Hematopoietic multipotent progenitor cell treated with erythropoietin and hydrocortisone succinate and interleukin-3 and kit ligand, for 15 days (in vitro differentiated cells): ENCODE data around the gene TENM4.

Experiments used
- DNase-seq: peaks from one replicate; pipeline ENCODE4 v3.0.0-alpha.2; 2015; ENCODE audit warnings: low spot score

TENM4 gene

DNA sequence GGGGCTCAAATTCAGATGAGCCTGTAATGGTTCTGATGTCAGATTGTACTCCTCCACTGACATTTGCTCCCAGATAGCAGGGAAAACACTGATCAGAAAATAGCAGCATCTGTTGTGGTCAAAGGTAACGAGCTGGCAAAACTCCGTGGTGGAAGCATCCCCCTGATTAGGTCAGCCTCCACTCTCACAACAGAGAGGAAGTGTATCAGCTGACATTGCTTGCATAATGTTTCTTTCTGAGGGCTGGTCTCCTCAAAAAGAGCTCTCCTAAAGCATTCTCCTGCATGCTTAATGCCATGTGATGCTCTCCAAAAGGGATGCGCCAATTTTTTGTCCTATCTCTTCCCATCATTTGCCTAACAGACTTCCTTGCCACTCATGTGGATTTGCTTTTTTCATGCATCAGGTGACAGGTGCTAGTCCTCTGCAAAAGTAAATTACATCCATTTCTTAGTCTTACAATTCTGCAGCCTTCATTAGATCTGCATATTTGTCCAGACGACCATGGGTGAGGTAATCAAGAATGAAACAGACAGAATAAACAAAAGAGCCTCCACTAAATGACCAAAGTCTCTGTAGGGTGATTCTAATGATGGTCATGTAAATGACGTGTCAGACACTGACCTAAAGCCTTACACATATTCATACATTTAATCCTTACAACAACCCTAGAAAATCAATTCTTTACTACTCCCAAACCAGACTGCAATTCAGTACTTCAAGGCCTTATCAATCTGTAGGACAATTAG lies 6.4 kb upstream of the TENM4 start:
- DNase-seq, result no peak

DNA sequence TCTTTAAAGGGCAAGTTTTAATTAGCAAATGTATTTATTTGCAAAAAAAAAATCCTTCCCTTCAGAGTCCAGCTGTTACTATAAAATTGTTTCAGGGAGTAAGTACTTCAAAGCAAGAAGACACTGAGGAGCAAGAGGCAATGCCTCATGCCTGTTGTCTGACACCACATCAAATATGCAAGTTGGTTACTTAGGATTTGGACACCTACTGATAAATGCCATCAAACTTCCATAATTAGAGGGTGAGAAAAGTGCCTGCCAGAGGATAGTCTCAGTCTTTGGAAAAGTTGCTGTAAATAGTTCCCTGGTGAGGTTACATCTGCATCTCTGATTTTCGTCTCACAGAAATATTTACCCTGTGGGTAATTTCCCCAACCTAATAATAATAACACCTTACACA lies 4.1 kb upstream of the TENM4 start:
- DNase-seq, result no peak

DNA sequence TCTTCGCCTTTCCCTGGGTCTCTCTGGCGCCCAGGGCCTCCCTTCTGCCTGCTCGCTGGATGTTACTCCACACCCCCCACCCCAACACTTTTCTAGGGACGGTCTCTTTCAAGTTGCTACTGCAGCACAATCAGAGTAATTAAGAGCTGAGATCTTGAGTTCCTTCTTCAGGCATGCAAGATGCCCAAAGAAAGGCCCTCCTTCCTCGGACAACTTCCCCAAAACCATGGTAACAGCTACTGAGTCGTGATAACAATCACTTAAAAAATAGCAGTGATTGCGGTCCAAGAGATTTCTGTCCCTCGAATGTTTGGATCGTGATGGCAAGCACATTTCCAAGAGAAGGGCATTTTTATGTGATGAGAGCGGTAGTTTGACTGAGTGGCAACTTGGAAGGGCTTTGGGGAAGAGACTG lies 638 bp upstream of the TENM4 start:
- DNase-seq, result no peak

DNA sequence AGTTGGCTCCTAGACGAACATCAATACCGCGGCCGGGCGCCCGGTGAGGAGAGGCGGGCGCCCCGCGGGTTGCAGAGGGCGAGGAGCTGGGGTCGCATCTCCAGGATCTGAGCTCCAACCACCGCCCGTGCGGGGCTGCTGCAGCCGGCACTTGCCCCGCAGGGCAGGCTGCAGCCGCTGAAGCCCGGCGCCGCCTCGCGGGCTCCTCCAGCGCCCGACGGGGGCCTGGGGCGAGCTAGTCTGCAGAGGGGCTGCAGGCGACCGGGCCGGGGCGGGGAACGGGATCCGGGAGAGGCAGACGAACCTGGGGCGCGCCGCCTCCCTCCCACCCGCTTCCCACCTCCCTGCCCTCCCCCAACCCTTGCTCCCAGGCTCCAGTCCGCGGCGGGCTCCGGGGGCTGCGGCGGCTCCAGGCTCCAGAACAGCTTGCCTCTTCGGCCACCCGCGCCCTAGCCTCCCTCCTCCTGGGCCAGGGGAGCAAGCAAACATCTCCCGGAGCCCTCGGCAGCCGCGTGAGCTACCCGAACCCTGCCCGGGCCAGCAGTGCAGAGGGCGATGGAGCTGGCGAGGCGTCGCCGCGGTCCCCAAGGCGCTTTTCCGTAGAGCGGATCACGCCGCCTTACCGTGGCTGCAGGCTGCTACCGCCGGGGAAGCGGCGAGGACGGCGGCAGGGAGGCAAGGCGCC lies 802 bp downstream of the TENM4 start:
- DNase-seq, result no peak

DNA sequence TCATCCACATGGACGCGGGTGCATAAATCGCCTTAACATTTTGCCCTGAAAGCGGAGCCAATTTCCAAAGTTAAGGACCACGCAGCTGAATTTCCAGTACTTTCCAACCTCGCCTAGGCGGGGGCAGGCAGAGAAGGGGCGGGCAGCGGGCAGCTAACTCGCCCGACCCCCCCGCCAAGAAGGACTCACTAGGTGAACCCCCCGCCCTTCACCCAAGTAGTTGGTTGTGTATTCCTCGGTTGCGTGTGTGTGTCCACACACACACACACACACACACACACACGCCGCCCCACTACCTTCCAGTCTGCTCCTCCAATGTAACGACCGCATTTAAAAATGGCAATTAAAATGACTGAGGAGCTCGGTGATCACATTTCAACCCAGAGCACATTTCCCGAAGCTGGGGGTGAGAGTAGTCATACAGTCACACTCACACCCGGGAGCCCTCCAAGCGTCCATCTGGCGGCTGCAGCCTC lies 1.4 kb downstream of the TENM4 start:
- no peak for DNase-seq

DNA sequence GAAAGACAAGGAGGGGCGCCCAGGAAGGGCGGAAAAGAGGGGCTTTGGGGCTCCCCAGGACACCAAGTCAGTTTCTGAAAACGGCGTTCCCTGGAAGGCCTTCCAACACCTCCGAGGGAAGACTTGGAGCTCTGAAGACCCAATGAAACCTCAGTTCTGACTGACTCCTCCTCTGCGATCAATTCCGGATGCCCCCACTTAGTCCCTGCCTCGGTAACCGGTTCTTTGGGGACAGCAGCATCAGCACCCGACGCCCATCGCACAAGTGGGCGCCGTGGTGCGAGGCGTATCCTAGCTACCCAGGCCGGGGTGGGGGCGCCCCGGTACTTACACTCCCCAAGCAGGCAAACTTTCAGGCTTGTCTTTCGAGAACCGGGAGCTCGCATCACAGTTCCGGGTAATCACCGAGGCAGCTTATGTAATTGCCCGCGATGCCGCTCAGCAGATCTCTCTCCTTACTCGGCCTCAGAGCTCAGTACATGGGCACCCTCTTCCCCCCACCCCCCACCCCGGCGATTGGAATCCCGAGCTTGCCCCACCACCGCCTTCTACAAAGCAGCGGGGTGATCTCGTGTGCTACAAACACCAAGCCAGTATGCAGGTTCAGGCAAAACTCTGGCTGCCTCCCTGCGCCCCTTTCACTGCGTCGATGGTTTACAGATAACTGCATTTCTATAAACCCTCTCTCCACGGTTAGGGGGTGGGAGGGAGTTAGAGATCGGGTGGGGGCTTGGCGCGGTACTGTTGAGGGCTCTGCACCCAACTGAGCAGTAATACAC lies 2.0 kb downstream of the TENM4 start:
- DNase-seq, result no peak

DNA sequence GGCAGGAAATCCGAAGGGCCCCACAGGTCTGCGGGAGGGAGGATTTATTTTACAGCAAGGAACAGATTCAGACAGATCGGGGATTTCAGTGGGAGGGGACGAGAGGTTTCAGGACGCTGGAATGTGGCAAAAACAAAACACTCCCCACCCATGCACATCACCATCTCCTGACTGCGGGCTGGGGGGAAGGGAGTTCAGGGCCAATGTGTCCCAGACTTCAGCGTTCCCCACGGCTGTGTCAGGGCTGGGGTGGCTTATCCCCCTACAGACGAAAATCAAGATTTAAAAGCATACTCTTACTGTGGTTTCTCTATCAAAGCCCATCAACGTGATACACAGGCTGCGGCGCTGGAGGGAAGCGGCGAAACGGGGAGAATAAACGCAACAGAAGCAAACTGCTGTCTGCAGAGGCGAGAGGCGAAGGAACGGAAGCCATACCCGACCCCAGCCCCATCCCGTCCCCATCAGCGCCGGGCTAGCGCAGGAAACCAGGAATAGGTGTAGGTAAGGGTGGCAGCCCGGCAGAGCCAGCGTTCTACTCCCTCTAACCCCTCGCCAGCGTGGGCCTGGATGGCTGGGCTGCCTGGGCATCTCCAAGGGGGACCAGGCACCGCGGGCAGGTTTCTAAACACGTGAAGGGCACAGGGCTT lies 2.7 kb downstream of the TENM4 start:
- DNase-seq, result no peak

DNA sequence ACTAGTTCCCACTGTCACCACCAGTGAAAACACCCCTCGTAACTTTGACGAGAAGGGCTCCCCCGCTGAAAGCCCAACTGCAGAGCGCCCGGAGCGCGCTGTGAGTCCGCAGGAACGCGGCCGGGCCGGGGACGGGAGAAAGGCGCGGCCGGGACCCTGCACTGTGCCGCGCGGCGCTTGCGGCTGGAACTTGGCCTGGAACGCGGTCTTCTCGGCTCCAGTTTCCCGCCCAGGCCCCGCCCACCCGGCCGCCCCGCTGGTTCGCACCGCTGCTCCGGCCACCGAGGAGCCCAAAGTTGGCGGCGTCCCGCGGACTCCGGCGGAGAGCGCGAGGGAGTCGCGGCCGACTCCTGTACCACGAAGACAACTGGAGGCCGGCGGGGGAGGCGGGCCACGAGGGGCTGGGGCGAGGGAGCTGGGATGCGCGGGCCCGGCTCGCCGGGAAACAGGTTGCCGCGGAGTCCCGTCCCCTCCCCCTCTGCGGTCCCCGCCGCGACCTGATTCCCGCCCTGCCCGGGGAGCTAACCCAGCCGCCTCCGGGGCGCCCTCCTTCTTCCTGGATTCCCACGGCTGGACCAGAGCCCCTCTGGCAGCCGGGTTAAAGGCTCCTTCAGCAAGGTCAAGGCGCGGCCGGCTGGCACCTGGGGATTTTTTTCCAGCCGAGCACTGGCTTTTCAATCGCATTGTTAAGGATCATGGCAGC lies 3.4 kb downstream of the TENM4 start:
- no peak for DNase-seq

DNA sequence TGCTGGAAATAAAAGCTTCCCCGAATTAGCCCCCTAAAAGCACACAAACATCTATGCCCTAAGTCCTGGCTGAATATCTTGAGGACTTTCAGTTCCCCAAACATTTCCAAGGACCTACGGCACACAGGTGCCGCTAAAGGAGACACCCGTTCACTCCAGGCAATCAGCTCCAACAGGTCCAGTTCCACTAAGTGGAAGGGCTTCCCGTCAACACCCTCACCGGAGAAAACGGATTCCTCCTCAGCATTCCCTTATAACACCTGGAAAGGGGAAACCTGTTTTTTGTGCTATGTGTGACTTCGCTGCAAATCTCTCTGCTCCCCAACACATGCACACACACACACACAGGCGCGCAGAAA lies 3.9 kb downstream of the TENM4 start:
- DNase-seq, result no peak

DNA sequence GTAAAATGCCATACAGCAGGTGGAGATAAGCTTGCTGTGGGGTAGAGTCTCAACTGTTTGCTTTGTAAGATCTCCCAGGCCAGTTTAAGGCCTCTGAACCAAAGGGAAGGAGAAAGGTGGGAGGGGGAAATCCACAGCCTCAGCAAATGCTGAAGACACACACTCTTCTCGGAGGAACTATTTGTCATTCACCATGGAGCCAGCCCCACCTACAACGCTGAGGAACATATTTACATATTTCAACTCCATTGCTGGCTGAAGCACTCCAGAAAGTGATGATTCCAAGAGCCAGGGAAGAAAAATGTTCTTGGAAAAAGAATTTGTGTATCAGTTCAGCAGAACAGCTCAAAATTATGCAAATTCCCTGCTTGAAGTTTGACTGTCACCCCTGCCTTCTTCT lies 6.5 kb downstream of the TENM4 start:
- DNase-seq, result no peak

DNA sequence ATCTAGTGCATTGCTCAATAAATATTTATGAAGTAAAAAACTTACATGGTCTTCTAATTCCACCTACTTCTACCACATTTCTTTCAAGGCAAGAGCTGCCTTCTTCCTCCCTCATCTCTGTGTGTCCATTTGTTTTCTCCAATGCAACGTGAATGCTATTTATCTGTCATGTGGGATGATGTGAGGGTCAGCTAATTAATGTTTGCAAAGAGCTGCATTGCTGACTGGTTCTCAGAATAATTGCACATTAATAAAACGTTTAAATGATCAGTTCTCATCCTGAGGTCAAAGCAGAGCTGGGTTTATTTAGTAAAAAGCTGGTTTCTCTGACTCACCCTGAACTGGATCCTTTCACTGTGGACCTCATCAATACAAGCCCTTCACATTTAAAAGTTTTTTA lies 8.7 kb downstream of the TENM4 start:
- no peak for DNase-seq

DNA sequence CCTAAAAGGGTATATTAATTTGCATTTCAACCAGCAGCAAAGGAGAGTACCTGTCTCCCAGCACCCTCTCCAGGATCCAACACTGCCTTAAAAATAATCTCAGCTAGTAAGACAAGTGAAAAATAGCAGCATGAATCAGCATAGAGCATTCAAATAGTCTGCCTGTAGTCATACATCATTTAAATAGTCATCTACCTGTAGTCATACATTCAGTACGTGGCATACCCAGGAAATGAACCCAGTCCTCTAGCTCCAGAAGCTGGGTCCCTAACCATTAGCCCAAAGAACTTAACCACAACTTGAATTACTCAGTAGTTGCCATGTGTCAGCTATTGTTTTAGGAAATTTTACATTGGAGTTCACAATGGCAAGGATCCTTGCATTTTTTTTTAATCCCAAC lies 9.3 kb downstream of the TENM4 start:
- DNase-seq, result no peak

DNA sequence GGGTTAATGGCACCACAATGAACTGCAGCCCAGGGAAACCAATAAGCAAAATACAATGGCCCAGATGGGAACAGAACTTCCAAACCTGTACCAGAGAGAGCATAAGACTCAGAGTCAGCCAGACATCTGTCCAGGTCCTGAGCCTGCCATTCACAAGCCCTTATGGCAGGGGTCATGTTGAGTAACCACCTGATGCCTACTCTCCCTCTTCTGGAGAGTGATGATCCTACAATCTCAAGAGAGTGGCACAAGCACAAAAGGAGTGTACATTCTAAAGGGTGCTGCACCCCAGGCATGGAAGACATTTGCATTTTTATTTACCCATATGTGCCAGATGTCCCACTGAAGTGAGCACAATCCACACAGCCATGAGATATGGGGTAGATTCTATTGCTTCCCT lies 10.6 kb downstream of the TENM4 start:
- DNase-seq, result no peak

DNA sequence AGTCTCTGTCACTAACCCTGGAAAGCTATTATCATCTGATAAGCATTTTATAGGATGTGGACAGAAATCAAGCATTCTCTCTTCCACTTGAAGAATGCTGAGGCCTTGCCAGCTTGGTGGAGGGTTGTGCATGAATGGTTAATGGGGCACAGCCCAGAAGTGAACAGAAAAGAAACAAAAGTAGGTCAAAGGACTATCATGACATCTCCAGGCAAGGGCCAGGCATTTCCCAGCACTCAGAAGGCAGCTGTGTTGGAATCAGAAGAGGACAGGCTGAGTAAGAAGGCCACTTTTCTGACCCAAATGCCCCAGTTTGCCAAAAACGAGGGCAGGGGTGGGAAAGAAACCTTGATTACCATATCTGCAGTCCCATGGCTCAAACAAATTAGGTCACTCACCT lies 12.4 kb downstream of the TENM4 start:
- no peak for DNase-seq

DNA sequence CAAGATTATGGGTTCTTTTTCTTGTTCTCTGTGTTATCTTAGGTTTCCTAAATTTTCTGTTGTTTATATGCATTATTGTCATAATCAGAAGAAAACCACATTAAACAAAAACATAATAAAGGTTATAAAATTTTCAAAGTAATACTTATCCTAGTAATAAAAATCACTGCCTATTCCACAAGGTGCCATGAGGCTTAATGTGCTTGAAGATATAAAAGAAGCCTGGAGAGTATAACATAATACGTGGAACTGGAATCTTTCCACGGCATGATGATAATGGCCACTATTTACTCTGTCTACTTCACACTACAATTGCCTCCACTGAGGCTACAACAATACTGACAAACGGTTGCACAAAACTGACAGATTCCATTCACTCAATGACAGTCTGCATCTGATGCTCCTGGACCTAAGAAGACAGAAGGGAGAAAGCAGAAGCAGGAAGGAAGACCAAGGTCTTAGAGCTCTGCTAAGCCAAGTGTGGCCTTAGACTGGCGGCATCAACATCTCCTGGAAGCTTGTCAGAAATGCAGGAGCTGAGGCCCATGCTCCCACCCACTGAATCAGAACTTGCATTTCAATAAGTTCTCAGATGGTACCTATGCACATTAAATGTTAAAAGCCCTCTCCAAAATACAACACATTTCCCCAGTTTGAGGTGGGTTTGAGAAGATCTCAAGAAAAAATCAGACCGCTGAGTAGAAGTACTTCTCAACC lies 13.1 kb downstream of the TENM4 start:
- DNase-seq, result no peak

DNA sequence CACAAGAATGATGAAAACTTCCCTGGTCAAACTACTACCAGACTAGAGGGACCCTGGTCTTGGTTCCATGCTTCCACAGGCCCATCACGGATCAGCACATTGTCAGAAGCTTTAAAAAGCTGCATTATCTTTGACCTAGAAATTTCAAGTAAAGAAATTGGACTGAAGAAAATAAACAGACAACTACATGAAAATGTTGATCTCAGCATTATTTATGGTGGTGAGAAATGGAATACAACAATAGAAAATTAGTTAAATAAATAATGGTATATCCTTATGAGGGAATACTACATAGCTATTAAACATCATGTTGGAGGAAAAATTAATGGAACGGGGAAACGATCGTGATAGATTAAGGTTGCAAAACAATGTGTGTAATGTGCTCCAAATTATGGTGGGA lies 13.7 kb downstream of the TENM4 start:
- DNase-seq, result no peak

DNA sequence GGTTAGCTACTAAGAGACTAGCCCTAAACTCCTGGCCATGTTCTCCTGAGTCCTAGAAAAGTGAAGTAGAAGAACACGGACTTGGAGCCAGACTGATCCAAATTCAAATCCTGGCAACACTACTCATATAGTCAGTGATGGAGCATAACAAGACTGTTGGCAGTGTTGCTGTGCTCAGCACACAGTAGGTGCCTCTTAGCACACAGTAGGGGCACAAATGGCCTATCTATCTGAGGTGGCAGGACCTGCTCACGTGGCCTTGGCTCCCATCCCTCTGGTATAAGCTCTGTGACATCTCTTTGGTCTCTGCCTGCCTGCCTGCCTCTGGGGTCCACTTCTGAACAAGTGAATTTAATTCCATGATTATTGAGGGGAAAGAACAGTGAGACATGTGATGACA lies 15.4 kb downstream of the TENM4 start:
- no peak for DNase-seq

DNA sequence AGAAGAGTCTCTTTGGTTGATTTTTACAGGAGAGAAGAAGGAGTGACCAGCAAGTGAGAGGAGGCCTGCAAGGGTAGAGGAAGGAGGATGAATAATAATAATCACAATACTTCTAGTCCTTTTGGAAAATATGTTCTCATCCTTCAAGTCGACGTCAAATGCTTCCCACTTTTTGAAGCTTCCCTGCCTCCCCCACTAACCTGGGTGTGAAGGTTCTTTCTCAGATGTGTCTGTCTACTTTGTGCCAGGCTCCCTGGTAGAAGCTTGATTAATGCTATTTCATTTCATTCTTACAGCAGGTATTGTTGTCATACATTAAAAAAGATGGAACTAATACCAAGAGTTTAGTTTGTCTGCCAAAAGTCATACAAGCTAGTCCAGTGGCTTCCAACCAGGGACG lies 17.1 kb downstream of the TENM4 start:
- DNase-seq, result no peak

DNA sequence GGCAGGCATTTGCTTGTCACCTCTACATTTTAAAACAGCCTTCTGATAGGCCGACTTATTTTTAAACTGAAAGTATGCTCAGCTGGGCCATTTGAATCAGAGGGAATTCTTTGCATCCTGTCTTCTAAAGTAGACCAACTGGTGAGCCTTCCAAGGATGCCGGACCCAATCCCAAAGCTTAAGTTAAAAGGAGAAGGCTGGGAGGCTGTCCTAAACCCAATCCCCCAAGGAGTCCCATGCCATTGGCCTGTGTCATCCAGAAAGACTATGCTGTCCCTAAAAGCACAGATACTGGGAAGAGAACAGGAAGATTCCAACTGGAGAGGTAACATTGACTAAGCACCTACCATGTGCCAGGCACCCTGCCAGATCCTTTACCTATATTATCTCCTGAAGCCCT lies 18.0 kb downstream of the TENM4 start:
- DNase-seq, result no peak

DNA sequence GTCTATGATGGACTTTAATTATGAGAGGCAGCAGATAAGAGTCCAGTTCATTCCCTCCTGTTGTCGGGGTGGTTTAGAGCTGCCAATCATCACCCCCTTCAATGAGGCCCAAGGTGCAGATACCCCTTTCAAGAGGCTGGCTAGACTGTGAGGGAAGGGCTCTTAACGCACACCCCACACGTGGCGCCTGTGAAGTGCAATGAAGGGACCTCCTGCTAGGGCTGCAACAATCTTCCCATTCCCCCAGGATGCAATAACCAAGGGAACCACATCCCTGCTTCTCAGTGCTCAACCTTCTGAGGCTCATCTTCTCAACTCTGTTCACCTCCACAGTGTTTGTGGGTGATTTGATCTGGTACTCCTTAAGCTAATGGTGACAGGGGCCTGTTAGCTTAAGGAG lies 19.0 kb downstream of the TENM4 start:
- no peak for DNase-seq

DNA sequence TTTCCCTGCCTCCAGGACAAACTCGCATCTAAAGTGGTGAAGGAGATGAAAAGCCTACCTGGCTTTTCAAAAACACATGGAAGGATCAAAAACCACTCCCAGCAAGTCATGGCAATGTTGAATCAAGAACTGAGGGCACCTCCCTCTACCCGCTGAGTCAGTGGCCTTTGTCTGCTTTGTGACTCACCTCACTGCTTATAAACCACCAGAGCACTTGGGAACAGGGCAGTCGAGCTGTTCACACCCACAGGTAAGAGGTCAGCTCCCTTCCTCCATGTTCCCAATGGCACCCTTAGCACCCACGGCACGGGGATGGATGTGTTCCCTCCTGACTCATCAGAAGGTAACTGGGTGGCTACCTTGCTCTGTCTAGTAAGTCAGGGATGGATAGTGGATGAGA lies 21.7 kb downstream of the TENM4 start:
- DNase-seq, result no peak
